HG03442 (cell line): ENCODE measurements around the gene ARL15.

Experiments
- ATAC-seq: cut with Tn5 transposase; IDR thresholded peaks from one replicate; pipeline ENCODE4 v1.9.1; 2021; ENCODE audit warnings: mild to moderate bottlenecking, moderate library complexity; ENCODE audit not compliant: unreplicated experiment

The ARL15 gene

DNA sequence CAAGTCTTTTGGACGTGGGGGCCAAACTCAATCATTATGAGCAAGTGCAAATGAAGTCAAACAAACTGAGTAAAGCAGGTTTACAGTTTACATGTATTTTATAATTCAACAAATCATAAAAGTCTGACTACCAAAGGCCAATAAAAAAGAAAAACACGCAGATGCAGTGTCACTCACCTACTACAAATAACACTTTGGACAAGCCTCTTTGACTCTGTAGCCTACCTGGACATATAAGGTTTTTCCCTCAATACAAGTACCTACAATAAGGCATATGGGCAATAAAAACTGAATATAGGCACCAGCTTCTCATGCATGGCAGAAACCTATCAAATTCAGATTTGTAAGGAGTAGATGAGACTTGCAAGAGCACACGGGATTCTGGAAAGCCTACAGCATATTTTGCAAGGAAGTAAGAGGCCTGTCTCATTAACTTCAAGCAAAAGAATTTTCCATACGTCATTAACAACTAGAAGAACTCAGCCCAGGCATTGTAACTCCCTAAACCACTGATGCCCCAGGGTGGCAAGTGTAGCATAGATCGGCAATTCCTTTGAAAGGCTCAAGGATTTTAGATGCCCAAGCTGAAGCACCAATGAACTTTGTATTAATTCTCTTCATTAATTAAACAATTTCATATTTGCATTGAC is 21.7 kb downstream of the ARL15 start:
- ATAC-seq, result no peak

GRCh38 chr5:54285686-54286085 is 24.7 kb downstream of the ARL15 start:
- no peak for ATAC-seq

- ATAC-seq, result no peak
Observed at GRCh38 chr5:54284586-54284985, 25.8 kb downstream of the ARL15 start.

GRCh38 chr5:54282876-54283275 is 27.5 kb downstream of the ARL15 start:
- no peak for ATAC-seq

DNA sequence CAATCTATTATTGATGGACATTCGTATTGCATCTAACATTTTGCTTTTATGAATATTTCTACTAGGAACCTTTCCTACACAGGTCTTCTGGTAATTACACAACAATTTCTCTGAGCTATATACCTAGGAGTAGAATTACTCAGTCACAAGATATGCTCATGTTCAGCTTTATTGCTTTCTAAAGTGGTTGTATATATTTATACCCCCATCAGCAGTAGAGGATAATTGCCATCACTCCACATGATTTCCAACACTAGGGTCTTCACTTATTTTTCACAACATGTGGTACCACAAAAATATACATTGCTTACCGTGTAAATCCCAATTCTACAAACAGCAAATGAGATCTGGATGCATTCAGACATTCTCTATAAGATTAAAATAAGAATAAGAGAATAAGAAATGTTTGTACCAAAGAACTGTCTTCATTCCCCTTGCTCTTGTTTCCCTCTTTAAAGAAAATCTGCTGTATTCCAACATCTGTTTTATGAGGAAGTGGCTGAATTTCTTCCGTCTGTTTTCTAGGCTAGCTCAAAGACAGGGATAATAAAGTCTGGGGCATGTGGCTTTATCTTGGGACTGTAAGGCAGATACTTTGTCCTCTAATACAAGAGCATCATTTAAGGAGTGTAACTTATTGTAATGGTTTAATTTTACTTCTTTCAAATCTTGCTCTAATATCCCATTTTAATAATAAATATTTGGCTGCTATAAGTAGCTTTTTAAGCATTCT is 28.2 kb downstream of the ARL15 start:
- ATAC-seq, result no peak

- ATAC-seq, result no peak
Observed at GRCh38 chr5:54279960-54280359, 30.4 kb downstream of the ARL15 start.

- no peak for ATAC-seq
Observed at GRCh38 chr5:54278979-54279717, 31.2 kb downstream of the ARL15 start.

DNA sequence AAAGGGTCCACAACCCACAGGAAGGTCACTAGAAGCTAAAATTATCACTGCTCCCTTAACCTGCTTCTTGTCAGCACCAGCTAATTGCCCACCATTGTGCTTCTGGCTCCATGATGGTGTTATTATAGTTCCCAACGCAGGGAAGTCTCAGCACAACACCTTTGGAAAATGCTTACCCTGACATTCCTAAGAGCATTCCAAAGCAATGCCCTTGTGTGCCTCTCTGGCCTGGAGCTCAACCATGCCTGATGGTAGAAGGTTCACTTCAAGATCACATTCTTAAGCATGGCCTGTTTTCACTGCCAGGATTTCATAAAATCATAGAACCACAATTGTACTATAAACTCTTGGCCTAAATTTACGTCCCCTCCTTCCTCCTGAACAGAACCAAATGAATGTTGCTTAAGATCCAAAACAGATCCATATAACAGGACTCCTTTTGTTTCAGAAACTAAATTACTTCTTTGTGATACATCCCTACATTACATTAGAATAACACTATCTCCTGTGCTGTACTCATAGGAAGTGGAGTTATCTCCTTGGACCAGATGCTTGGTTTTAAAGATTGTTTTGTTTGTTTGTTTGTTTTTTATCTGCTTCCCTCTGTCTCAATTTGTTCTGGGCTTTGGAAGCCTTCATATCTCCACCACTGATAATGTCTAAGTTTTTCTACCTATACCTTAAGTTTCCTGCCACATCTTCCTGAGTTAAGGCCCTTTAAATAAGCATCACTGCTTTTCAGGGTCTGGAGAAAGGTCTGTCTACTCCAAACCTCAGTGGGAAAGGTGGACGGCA is 32.1 kb downstream of the ARL15 start:
- ATAC-seq, result no peak

DNA sequence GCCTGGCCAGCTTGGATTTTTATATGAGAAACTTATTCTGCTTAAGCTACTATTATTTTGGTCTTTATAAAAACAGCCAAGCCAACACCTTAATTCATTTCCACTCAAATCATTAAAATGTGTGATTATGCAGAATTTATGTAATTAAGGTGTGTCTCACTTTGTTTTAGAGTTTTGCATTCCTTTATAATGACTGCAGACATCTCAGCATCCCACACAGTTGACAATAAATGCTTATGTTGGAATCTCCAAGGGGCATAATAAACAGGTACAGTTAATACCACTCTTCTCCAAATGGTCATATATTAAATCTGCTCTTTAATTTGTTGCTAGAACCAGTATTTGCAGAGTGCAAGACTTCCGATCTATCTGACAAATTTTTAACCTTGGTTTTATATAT is 34.3 kb downstream of the ARL15 start:
- ATAC-seq, result no peak

- no peak for ATAC-seq
Observed at GRCh38 chr5:54275361-54275760, 35.0 kb downstream of the ARL15 start.

GRCh38 chr5:54274944-54275343 is 35.4 kb downstream of the ARL15 start:
- ATAC-seq, result no peak

- no peak for ATAC-seq
Observed at GRCh38 chr5:54273715-54274114, 36.7 kb downstream of the ARL15 start.

DNA sequence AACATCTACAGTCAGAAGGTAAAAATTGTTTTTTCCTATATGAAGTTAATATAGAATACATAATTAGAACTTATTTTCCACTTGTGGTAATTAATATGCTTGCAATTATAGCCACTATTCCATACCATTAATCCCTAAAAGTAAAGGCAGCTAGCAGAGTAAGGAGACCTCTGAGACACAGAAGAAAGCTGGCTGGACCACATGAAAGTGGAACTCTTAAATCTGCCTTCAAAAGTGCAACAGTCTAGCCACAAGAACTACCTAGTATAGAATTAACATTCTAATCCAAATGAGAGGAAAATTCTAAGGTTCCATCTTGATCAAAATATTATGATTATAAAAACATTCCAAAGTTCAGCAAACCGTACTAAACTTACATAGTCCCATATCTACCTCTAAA is 37.6 kb downstream of the ARL15 start:
- no peak for ATAC-seq

GRCh38 chr5:54270326-54270725 is 40.0 kb downstream of the ARL15 start:
- no peak for ATAC-seq

DNA sequence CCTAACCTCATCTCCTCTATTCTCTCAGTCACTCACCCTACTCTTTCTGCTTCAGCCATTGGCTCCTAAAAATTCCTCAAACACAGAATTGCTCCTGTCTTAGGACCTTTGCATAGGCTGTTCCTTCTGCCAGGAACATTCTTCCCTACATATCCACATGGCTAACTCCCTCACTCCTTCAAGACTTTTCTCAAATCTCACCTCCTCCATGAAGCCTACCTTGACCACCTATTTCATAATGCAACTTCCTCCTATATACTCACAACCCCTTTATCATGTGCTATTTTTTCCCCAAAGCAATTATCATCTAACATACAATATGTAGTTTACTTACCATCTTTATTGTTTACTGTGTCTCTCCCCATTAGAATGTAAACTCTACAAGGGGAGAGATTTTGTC is 45.8 kb downstream of the ARL15 start:
- no peak for ATAC-seq

DNA sequence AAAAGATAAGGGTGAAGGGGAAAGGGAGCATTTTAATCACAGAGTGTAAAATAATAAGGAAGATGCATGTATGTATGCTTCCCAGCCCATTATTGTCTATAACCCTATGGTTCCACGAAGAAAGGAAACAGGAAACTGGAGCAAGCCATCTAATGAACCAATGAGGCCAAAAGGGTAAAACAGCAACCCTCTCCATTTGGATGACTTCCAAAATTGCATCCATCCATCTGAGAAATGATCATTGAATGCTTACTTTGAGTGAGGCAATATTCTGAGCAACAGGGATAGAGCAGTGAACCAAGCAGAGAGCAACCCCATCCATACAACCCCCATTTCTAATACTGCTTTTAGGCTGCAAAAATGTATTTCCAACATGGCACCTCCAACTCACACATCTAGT is 46.9 kb downstream of the ARL15 start:
- ATAC-seq, result no peak

- no peak for ATAC-seq
Observed at GRCh38 chr5:54261596-54261995, 48.8 kb downstream of the ARL15 start.

DNA sequence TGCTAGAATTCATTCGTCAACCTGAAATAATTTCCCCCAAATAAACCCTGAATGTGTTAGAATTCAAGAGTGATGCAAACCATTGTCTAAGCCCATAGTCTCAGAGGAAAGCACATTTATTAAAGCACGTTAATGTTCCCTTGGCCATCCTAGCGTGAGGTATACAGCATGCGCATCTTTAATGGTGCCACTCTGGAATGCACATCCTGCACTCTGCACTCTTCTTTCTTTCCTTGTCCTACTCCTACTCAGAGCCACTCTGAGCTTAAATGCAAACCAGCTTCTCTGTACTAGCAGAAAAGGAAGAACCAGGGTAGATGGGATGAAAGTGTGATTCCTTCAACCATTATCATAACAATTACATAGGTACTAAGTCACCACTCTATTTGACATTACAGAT is 50.4 kb downstream of the ARL15 start:
- ATAC-seq, result no peak

DNA sequence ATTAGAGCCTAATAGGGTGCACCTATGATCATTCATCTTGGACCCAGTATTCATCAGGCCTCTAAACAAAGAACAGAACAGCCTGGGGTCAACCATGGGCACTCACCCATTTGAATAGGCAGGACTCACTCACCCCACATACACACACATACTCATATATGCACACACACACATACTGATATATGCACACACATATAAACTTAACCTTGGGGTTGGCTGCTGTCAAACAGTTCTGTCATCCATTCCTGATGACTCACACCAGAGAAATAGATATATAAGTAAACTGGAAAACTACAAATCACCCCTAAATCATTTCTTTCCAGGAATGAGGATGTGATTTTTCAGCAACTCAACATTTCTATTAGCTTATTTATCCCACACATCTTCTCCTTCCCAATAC is 51.3 kb downstream of the ARL15 start:
- no peak for ATAC-seq

- ATAC-seq, result no peak
Observed at GRCh38 chr5:54257366-54258118, 52.8 kb downstream of the ARL15 start.
